A549 treated with CORT108297 at 1 μM for 4 hours (cell line): ENCODE data around the gene PCBP3. TPM values are rescaled to one million over a fixed set of nuclear protein-coding genes. Genes with fewer than 3 reads are reported as not detected.

Source experiments
- total RNA-seq: library from RNA; stranded (reverse); fragments of 200-300 nt; extraction: Qiagen RNA extraction; gene quantifications from 5 replicates; pipeline ENCODE4 v1.2.3, GENCODE V29; 2022

PCBP3 gene
- 0.92 to 1.5 TPM (median 1.2 TPM) in 5 replicates for total RNA-seq

DNA sequence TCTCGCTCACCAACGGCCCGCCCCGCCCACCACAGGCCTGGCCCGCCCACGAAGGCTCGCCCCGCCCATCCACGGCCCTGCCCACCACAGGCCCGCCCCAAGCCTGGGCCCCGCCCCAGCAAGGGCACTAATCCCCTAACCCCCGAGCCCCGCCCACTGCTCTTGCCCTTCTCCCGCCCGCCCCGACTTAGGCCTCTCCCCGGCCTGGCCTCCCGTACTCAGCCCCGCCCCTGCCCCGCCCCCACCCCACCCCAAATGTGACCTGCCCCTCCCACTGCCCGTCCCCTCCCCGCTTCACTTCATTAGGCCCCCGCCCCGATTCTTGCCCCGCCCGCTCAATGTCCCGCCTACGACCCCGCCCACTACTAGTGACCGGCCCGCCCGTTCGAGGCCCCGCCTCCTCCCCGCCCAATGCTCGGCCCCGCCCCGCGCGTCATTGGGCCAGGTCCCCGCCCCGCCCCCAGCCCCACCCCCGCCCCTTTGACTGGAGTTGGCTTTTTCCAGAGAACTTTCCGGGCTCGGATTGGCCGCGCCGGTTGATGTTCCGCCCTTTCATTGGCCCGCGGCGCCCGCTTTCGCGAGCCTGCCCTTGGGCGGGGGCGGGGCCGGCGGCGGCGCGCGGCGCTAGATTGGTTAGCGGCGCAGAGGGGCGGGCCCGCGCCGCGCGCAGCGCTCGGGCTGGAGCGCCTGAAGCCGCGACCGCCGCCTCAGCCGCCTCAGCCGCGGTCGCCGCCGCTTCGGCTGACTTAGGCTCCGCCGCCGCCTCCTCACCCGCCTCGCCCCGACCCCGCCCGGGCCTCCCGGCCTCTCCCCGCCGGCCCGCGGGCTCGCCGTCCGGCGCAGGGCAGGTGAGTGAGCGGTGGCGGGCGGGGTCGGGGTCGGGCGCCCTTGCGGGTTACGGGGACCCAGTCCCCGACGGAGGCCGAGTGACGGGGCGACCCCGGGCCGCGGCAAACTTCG is at the start of gene PCBP3:
PCBP3 (plus strand) TSS at position 705 of the 960 bp plus-strand sequence. CDS start 206,361 bp downstream, outside the sequence.

GRCh38 chr21:45981151-45982091 is 337.9 kb downstream of the PCBP3 start, which contains the start of gene COL6A1:
TSS of gene COL6A1 (plus strand) at chr21:45981770. CDS start at chr21:45981851, 81 bp downstream.

Other genes with a start within 250 kb of the PCBP3 start
- gene COL18A1, start 238.6 kb upstream of the PCBP3 start, total RNA-seq = 124 to 175 TPM (median 149 TPM) in 5 replicates
- 14.2 to 24.7 TPM (median 21.7 TPM) in 5 replicates for gene SLC19A1, start 101.3 kb upstream of the PCBP3 start, total RNA-seq